Measurements from ENCODE around the gene FAM3C.

Gene FAM3C

GRCh38 chr7:121383235-121383910 lies 12.7 kb downstream of the FAM3C start:
- TF ChIP-seq CTCF (IDR thresholded peaks at IDR 0.05): no peak

DNA sequence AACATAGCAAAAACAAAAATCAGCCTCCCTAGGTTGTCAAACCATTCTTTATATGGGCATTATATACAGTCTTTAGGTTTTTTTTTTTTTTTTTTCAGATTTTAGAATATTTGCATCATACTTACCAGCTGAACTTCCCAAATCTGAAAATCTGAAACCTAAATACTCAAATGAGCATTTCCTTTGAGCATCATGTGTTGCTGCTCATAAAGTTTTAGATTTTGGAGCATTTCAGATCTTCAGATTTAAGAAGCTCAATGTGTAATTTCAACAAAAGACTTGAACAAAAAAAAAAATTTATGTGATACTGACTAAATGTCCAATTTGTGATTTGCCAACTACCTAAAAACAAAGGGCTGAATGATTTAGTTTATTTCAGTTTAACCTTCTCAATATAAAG lies 13.6 kb downstream of the FAM3C start:
- TF ChIP-seq CTCF (IDR thresholded peaks at IDR 0.05): no peak

- no peak for TF ChIP-seq CTCF (IDR thresholded peaks at IDR 0.05)
These were observed 16.2 kb downstream of the FAM3C start for GRCh38 chr7:121379930-121380329.

DNA sequence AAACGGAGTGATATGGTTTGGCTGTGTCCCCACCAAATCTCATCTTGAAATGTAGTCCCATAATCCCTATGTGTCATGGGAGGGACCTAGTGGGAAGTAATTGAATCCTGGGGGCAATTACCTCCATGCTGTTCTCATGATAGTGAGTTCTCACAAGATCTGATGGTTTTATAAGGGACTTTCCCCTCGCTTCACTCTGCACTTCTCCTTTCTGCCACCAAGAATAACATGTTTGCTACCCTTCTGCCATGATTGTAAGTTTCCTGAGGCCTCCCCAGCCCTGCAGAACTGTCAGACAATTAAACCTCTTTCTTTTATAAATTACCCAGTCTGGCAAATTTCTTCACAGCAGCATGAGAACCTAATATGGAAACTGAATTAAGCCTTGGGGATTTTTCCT lies 19.1 kb downstream of the FAM3C start:
- TF ChIP-seq CTCF (IDR thresholded peaks at IDR 0.05): no peak

DNA sequence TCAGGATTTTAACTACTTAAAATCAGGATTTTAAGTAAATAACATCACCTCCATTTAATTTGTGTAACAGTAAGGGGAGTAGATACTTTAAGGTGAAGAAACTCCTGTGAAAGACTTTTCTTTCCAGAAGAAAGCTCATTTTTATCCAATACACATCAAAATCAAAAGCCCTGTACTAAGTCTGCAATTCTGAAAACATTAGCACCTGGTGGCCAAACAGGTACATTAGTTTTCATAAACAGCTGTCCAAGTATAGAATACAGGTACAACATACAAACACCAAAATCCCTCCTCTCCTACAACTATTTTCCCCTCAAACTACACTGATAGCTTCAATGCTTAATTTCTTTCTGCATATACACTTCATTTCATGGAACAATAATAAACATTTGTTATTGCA lies 22.9 kb downstream of the FAM3C start:
- no peak for TF ChIP-seq CTCF (IDR thresholded peaks at IDR 0.05)

DNA sequence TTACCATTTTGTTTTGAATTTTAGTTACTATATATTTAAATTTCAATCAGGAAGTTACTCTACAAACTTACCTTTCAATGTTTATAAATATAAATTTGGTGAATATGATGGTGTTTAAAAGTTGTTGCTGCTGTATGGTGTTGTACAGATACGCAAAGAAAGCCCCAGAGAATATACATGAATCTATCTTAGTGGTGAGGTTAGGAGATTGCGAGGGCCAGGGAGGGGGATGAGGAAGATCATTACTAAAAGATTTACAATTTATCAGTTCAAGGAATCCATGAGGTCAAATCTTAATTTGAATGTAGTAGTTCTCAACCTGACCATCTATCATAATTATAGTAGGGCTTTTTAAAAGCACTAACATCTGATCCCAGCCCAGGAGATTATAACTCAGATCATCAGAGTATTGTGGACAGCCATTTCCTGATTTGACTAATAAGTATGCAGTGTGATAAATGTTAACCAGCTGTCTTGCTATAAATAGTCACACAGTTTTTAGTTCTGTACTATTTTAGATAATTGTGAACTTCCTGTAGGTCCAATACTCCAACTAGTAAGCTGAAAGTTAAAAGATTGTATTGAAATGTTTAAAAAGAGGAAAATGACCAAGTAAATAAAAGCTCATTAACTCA lies 23.6 kb downstream of the FAM3C start:
- TF ChIP-seq CTCF (IDR thresholded peaks at IDR 0.05): no peak

- no peak for TF ChIP-seq CTCF (IDR thresholded peaks at IDR 0.05)
These were observed 24.2 kb downstream of the FAM3C start for GRCh38 chr7:121371883-121372282.

All from LNCAP (cell line).